HFF-Myc (cell line): ENCODE measurements around the gene TMEM217.

Source experiments
- DNase-seq: peaks from one replicate; pipeline ENCODE4 v3.0.0-alpha.2; 2011; ENCODE audit warnings: low read depth; ENCODE audit errors: extremely low read depth
- H3K4me3 ChIP-seq: replicated peaks from 2 replicates; pipeline ENCODE4 v1.5.1; 2011; ENCODE audit warnings: low read depth, mild to moderate bottlenecking, control low read depth, low read length
- TF ChIP-seq, protein P1 (sequence below): IDR thresholded peaks from 2 replicates; pipeline ENCODE4 v1.5.1; 2012; ENCODE audit warnings: mild to moderate bottlenecking, low read depth, low read length, control low read depth; ENCODE audit errors: missing control alignments

The TMEM217 gene

GRCh38 chr6:37251211-37251780 lies 6.6 kb downstream of the TMEM217 start:
- TF ChIP-seq, protein P1, sequence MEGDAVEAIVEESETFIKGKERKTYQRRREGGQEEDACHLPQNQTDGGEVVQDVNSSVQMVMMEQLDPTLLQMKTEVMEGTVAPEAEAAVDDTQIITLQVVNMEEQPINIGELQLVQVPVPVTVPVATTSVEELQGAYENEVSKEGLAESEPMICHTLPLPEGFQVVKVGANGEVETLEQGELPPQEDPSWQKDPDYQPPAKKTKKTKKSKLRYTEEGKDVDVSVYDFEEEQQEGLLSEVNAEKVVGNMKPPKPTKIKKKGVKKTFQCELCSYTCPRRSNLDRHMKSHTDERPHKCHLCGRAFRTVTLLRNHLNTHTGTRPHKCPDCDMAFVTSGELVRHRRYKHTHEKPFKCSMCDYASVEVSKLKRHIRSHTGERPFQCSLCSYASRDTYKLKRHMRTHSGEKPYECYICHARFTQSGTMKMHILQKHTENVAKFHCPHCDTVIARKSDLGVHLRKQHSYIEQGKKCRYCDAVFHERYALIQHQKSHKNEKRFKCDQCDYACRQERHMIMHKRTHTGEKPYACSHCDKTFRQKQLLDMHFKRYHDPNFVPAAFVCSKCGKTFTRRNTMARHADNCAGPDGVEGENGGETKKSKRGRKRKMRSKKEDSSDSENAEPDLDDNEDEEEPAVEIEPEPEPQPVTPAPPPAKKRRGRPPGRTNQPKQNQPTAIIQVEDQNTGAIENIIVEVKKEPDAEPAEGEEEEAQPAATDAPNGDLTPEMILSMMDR, result no peak
- DNase-seq, result no peak
- no peak overlapping the region for H3K4me3 ChIP-seq

DNA sequence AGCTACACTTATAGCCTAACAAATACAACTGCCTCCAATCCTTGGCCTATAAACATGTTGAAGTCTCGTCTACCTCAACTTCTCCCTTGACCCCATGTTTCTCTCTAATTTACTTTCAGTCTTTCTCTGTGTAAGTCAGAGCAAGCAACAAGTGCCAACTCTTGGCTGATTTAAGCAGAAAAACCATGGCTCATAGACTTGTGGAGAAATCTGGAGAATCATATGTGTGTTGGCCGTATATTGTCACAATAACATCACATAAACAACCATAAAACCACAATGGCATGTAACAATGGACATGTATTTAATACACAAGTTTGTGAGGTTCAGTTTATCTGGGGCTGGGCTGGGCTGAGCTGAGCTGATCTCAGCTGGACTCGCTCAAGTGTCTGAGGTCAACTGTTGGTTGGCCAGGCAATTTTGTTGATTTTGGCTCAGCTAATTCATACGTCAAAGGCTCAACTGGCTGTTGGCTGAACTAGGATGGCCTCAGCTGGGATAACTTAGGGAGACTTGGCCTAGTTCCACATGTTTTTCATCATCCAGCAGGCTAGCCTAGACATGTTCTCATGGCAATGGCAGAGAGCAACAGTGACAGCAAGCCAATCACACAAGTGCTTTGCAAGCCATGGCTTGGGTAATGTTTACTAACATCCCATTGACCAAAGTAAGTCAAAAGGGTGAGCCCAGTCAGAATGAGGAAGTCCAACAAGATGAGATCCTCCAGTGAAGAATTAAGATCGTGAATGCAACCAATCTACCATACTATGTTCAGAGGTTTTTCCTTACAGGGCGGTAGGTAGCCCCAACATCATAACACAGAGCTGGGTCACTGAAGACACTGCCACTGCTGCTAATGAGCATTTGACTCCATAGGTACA lies 13.3 kb downstream of the TMEM217 start:
- H3K4me3 ChIP-seq, result no peak overlapping the region
- TF ChIP-seq, protein P1, result no peak
- peak; percentile 100 for DNase-seq

GRCh38 chr6:37243816-37244370 lies 14.1 kb downstream of the TMEM217 start:
- TF ChIP-seq, protein P1, result no peak
- no peak overlapping the region for H3K4me3 ChIP-seq

DNA sequence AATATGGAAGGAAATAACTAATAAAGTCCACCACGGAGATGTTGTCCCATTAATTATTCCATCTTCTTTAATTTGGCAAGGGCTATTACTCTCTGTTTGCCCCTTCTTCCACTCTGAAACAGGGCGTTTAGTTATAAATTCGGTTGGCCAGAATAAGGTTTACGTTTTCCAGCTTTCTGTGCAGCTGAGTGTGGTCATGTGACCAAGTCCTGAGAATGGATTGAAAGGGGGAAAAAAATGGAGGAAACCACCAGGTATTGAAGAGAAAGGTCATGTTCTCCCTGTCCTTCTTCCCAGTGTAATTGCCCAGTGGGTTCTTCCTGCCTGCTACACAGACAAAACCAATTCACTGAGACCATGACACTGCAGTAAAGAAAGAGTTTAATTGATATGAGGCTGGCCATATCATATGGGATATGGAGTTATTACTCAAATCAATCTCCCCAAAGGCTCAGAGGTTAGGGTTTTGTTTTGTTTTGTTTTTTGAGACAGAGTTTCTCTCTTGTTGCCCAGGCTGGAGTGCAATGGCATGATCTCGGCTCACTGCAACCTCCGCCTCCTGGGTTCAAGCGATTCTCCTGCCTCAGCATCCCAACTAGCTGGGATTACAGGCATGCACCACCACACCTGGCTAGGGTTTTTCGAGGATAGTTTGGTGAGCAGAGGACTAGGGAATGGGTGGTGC lies 14.7 kb downstream of the TMEM217 start:
- H3K4me3 ChIP-seq, result no peak overlapping the region
- TF ChIP-seq, protein P1, result no peak

More at GRCh38 chr6:37243816-37244370, 14.1 kb downstream of the TMEM217 start:
- DNase-seq, result no peak

DNA sequence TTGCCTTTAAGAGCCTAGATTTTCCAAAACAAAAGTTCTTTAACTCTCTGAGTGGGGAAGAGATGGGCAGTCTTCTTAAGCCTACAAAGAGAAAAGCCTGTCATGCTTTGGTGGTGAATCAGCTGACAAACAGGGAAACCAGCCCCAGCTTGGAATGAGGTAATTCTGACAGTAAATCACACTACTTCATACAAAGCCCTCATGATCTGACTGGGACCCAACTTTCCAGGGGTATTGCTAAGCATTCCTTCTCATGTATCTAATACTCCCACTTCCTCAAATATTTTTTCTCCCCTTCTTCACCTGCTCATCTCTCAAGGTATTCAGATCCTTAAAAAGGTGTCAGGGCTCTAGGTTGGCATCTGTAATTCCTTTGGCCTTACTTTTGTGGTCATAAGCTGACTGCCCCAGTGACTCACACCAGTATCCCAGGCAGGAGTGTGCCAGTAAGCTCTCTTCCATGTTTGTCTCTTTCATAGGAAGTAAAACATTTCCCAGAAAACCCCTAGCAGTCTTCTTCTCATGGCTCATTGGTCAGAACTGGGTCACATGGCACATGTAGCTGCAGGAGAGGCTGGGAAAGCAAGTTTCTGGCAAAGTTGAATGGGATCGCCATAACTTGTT lies 15.4 kb downstream of the TMEM217 start:
- peak; percentile 88 for DNase-seq
- TF ChIP-seq, protein P1, result no peak
- no peak overlapping the region for H3K4me3 ChIP-seq

More for the DNA sequence above, 14.7 kb downstream of the TMEM217 start:
- DNase-seq, result no peak

- H3K4me3 ChIP-seq, result no peak overlapping the region
- TF ChIP-seq, protein P1, result no peak
- no peak for DNase-seq
Observed at GRCh38 chr6:37241775-37242428, 16.0 kb downstream of the TMEM217 start.
